Globus pallidus (tissue), 1 donor: ENCODE measurements around the gene GRM4.
"Not testable (repeated sequence)": the region's sequence is repeated elsewhere in the genome, so short reads cannot be mapped to it uniquely, and the experiment has no call there.

Source experiments
- DNase-seq: peaks from one replicate; pipeline ENCODE4 v3.0.0-alpha.2; 2015; ENCODE audit warnings: low spot score

Gene GRM4

DNA sequence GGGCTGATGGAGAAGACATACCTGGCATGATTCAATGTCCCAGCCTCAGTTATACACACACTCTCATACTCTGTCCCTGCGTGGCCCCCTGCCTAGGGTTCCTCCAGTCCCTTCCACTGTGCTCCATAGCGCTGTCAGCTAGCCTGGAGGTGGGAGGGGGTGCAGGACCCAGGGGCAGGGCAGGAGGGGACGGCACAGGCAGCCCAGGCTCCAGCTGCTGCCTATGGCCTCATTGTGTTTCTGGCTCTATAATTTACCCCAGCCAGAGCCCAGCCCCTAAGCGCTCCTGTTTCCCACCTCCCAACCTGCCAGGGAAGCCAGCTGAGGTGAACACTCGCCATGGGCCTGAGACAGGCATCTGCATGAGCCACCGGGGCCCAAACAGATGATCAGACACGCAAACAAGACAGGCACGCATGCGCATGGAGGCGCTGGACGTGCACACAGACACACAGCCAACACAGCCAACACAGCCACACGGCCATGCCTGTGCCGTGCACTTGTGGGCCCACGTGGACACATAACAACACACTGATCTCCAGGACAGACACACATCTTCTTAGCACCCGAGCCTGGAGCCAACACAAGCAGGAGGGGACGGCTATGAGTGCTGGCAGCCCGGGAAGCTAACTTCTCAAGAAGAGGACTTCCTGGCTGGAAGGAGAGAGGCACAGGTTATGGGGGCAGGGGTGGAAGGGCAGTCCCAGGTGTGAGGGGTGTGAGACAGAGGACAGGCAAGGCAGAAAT, 124.9 kb downstream of the GRM4 start:
- no peak for DNase-seq

DNA sequence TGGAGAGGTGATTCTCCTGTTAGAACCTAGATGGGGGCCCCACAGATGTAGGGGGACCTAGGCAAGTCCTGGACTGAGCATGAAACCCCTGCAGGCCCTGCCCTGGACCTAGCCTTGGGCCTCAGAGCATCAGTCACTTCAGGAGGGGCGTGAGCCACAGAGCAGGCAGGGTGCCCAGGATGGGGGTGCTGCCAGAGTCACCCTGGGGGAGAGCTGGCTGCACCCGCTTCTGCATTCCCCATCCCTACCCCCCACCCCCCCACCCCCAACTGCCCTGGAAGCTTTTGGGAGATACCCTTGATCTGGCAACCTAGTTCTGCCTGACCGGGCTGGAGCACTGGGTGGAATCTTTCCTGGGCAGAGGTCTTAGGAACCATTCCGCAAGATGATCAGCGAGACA, 125.6 kb downstream of the GRM4 start:
- no peak for DNase-seq

- DNase-seq = no peak
Measured at GRCh38 chr6:34018961-34019606, 126.8 kb downstream of the GRM4 start.

DNA sequence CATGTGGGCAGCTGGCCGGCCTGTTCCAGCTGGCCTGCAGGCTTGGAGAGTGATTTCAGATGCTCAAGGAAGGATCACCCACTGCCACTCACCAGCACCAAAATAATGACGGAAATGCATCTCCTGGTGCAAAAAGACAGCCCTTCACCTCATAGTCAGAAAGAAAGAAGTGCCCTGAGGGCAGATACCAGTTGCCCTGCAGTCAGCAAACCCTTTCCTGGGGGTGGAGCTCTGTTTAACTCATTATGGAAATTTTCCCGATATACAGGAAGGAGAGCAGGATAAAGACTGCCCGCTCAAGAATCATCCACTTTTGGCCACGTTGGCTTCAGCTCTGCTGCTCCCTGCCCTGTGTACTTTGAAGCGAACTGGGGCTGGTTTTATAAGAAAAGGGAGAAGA, 127.9 kb downstream of the GRM4 start:
- DNase-seq = no peak

DNA sequence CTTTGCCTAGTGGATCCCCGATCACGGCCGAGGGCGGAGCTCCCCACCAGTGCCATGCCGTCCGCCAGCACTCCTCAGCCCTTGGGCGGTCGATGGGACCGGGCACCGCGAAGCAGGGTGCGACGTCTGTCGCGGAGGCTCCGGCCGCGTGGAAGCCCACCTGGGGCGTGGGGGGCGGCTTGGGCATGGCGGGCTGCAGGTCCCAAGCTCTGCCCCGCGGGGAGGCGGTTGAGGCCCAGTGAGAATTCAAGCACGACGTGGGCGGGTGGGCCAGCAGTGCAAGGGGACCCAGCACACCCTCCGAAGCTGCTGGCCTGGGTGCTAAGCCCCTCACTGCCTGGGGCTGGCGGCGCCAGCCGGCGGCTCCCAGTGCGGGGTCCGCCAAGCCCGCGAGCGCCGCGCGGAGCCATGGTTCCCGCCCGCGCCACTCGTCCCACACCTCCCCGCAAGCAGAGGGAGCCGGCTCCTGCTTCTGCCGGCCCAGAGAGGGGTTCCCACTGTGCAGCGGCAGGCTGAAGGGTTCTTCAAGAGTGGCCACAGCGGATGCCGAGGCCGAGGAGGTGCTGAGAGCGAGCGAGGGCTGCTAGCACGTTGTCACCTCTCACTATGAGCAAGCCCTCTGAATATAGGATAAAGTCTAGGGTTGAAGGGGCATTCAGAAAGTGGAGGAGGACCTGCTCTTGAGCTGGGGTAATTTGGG, 128.6 kb downstream of the GRM4 start:
- no peak for DNase-seq

- DNase-seq = not testable (repeated sequence)
Measured at GRCh38 chr6:34016573-34016972, 129.3 kb downstream of the GRM4 start.

- DNase-seq = no peak
Measured at GRCh38 chr6:34015586-34015985, 130.3 kb downstream of the GRM4 start.

- DNase-seq = no peak
Measured at GRCh38 chr6:34011264-34011663, 134.6 kb downstream of the GRM4 start.

GRCh38 chr6:34005901-34006531, 139.9 kb downstream of the GRM4 start:
- DNase-seq = no peak

DNA sequence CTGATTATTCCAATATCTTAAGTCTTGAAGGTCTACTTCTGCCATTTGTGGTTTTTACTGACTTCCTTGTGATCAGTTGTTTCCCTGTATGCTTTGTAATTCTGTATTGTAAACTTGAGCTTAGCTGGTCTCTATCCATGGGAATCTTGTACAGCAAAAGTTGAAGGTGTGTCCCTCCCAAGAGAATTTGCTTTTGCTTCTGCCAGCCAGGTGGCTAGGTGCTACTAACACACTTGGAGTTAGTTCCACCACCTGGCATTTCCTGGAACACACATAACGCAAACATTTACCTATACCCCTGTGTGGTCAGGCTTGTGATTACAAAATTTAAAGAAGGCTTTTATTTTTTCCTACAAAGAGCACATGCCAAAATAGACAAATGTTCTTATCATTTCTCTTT, 141.2 kb downstream of the GRM4 start:
- no peak for DNase-seq

DNA sequence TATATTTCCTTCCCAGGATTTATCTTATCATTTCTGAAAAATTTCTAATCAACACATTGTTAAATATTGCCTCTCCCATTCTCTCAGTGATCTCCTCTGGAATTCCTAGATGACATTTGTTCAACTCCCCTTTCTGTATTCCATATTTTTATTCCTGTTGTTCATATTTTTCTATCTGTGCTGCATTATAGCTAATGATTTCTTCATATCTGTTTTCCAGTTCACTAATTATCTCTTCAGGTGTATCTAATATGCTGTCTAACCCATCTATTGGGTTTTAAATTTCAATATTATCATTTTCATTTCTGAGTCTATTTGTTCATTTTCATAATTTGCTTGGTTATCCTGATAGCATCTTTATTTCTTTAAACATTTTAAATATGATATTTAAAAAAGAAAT, 141.9 kb downstream of the GRM4 start:
- DNase-seq = no peak

GRCh38 chr6:34001706-34002621, 143.9 kb downstream of the GRM4 start:
- no peak for DNase-seq

- no peak for DNase-seq
Measured at GRCh38 chr6:34000281-34000680, 145.6 kb downstream of the GRM4 start.

DNA sequence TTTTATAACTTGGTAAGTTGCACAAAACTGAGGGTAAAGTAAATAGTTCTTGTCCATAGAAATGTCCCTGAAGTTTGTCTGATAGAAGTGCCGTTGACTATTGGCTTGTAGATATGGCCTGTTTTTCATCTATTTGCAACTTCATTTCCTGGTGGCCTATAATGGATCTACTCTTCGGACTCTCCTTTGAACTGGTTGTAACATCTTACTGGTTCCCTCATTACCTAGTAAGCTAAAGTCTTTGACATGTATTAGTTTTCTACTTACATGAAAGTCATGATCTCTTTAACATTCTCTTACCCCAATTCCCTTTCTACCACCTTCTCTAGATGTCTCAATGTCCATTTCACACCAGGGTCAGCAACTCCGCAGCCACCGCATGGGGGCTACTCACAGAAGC, 146.3 kb downstream of the GRM4 start:
- DNase-seq = no peak

DNA sequence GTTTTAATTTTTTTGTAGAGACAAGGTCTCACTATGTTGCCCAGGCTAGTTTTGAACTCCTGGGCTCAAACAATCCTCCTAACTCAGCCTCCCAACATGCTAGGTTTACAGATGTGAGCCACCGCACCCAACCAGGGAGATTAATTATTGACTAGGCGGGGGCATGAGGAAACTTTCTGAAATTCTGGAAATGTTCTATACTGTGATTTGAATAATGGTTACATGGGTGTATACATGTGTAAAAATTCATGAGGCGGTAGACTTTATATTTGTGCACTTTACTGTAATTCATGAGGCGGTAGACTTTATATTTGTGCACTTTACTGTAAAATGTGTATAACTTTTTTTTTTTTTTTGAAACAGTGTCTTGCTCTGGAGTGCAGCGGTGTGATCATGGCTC, 147.2 kb downstream of the GRM4 start:
- DNase-seq = no peak

GRCh38 chr6:33997265-33997664, 148.6 kb downstream of the GRM4 start:
- DNase-seq = no peak

GRCh38 chr6:33996120-33996475, 149.8 kb downstream of the GRM4 start:
- no peak for DNase-seq

GRCh38 chr6:33995309-33996119, 150.4 kb downstream of the GRM4 start:
- peak; percentile 6 for DNase-seq

GRCh38 chr6:33994472-33995308, 151.2 kb downstream of the GRM4 start:
- no peak for DNase-seq
